Hematopoietic multipotent progenitor cell (in vitro differentiated cells): ENCODE results near the gene CLP1. TPM values are rescaled to one million over a fixed set of nuclear protein-coding genes. Genes with fewer than 3 reads are reported as not detected.
A peak's percentile ranks its signal among the peaks of the same experiment; 100 is the strongest.

Source experiments
- DNase-seq, 3 donors: peaks; one replicate each; pipeline ENCODE4 v3.0.0-alpha.2; 2011 to 2015; ENCODE audit warnings: low read depth in 2 of 3, low spot score in 2 of 3
- total RNA-seq: library from RNA; depleted of rRNA; stranded (reverse); fragments of >200 nt; gene quantifications from one replicate; pipeline ENCODE4 v1.2.3, GENCODE V29; 2012

CLP1 gene
- 10.0 TPM for total RNA-seq

- peak; percentile 95 to 99 (median 99) for DNase-seq
Observed at GRCh38 chr11:57657194-57658022, at the start of gene CLP1. CLP1 (plus strand) TSS chr11:57657762; CDS start chr11:57659477, 1,715 bp downstream.

- DNase-seq: no peak
Observed at GRCh38 chr11:57610170-57610569, 47.4 kb upstream of the CLP1 start.

DNA sequence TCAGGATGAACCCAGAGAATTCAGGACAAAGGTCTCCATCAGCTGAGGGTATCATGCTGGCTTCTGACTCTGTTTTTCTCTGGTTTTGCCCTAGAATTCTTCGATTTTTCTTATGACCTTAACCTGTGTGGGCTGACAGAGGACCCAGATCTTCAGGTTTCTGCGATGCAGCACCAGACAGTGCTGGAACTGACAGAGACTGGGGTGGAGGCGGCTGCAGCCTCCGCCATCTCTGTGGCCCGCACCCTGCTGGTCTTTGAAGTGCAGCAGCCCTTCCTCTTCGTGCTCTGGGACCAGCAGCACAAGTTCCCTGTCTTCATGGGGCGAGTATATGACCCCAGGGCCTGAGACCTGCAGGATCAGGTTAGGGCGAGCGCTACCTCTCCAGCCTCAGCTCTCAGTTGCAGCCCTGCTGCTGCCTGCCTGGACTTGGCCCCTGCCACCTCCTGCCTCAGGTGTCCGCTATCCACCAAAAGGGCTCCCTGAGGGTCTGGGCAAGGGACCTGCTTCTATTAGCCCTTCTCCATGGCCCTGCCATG is 43.3 kb upstream of the CLP1 start:
- no peak for DNase-seq

DNA sequence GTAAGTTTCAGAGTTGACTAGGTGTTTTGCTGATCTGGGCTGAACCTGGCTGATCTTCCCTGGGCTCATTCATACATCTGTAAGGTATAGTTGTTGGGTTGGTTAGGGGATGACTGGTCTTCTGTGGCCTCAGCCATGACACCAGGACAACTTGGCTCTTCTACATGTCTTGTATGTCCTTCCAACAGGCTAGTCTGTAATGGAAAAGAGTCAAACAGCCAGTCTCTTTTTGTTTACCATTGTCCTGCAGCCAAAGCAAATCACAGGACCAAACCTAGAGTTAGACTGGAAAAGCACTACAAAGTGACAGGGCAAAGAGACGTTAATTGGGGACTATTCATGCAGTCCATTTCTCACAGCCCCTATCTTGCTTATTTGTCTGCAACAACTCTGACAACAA is 42.3 kb upstream of the CLP1 start:
- DNase-seq: no peak

GRCh38 chr11:57616595-57616994 is 41.0 kb upstream of the CLP1 start:
- no peak for DNase-seq

DNA sequence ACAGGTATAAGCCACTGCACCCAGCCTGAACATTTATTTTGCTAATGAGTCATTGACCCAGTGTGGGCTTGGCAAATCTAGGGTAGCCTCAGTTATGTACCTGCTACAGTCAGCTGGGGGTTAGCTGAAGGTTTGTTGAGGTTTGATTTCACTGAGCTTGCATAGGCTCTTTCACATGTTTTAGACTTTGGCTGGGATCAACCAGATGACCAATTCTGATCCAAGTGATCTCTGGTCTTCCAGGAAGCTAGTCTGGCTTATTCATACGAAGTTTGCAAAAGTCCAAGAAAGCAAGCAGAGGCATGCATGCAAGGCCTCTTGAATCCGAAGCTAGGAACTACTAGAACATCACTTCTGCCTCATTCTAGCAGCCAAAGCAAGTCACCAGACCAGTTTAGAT is 39.1 kb upstream of the CLP1 start:
- DNase-seq: no peak

GRCh38 chr11:57619331-57619730 is 38.2 kb upstream of the CLP1 start:
- DNase-seq: no peak

DNA sequence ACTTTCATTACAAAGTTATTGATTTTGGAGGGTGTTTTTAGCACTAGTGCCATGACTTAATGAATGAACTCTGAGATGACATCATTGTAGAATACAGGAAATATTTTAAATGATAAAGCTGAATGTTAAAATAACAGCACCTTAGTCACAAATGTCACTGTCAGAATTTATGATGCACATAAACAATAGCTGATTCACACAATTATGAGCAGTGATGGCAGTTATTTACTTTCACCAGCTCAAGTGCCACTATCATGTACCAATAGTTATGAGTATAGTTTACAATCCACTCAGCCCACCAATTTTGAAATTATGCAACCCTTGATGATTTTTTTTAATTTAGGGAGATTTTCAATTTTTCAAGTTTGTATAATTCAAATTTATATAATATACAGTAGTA is 37.1 kb upstream of the CLP1 start:
- DNase-seq: no peak

GRCh38 chr11:57622263-57622662 is 35.3 kb upstream of the CLP1 start:
- no peak for DNase-seq

- DNase-seq: no peak
Observed at GRCh38 chr11:57624864-57625263, 32.7 kb upstream of the CLP1 start.

DNA sequence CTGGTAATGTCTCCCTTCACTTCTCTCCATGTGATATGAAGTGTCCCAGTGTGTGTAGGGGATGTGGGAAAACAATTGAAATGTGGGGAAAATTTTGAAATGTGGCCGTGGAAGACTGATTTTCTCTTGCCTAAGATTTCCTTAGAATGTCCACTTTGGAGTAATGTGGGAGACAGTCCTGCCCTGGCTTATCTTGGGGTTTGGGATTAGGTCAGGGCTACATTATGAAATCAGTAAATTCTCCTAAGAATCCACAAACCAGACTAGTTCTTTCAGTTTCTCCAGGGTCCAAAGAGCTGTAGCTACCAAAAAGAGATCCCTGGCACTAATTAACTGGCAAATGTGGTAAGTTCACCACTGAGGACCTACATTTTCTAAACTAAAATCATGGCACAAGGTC is 30.7 kb upstream of the CLP1 start:
- no peak for DNase-seq

- no peak for DNase-seq
Observed at GRCh38 chr11:57630171-57630570, 27.4 kb upstream of the CLP1 start.

DNA sequence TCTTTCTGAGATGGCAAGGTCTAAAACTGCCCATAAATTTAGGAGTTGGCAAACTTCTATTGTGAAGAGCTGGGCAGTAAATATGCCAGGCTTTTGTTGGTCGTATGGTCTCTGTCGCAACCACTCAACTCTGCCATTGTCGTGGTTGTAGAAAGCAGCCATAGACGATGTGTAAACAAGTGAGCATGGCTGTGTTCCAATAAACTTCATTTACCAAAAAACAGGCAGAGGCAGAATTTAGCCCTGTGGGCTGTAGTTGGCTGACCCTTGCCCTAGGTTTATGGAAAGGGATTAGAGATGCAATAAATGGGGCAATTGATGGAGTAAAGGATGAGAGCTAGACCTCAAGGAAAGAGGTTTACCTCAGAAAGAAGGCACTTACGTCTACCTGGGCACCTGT is 25.4 kb upstream of the CLP1 start:
- no peak for DNase-seq

- DNase-seq: no peak
Observed at GRCh38 chr11:57633394-57634070, 24.0 kb upstream of the CLP1 start.

DNA sequence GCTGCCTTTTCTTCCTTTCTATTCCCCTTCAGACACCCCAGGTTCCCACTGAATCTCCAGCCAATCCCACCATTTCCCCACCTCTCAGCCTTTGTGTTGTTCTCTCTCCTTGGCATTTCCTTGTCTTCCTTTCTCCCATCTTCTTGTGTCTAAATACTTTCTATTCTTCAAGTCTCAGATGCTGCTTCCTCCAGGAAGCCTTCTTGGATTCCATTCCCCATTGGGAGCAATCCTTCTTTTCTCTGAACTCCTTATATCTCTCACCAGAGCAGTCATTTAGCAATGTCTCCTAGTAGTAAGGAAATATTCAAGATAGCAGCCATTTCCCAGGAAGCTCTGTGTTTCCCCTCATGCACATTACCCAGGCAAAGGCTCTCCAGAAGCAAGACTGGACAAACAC is 23.3 kb upstream of the CLP1 start:
- no peak for DNase-seq

- DNase-seq: no peak
Observed at GRCh38 chr11:57635246-57635645, 22.3 kb upstream of the CLP1 start.

DNA sequence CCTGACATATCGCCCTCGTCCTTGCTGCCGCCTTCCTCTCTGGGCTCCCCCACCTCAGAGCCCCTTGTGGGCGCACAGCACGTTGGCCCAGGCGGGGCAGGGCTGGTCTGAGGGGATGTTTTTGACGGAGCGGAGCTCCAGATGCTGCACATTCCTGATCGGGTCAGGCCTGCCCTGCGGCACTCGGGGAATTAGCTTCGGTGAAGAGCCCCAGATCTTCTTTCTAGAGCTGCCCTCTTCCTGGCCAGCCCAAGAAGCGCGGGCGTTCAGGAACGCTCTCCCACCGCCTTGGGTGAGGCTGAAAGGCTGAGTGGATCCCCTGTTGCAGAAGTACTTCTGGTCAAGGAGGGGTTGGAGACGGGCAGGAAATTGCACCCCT is 19.9 kb upstream of the CLP1 start:
- no peak for DNase-seq

DNA sequence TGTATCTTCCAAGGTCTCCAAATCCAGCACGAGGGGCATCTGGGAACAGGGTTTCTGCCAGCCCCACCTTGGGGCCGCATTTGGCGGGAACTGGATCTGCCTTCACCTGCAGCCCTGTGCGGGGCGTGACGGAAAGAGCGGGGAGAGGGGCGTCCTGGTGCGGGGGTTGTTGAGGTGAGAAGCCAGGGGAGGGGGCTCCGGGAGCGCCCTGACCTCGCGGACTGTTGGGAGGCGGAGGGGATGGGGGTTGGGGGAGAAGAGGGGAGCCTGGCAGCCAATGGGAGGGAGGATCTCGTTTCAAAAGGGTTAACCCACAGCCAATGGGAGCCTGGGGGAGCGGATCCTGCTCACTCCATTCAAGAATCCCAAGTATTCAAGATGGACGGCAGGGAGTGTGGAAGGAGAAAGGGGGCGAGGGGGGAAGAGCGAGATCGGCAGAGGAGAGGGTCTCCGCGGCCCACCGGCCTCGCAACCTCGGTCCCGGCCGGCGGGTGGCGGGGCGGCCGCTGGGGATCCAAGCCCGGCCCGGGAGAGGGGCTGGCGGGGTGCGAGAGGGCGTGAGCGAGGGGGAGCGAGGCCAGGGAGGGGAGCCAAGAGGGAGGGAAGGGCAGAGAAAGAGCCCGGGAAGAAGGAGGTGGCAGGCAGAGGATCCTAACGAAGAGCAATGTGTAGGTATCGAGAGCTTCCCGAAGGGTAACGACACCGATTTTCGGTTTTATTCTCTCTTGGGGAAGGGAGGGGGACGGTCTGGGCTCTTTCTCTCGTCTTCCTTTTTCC is 19.4 kb upstream of the CLP1 start:
- DNase-seq: peak in 1 of 3 donors; percentile 52

- no peak for DNase-seq
Observed at GRCh38 chr11:57638811-57639320, 18.7 kb upstream of the CLP1 start.

GRCh38 chr11:57639321-57640067 is 18.1 kb upstream of the CLP1 start:
- DNase-seq: peak in 2 of 3 donors; percentile 77 to 93
